GM12864 (cell line): ENCODE measurements around the gene SEPTIN12.
A peak's percentile ranks its signal among the peaks of the same experiment; 100 is the strongest.

ENCODE experiments used
- DNase-seq: peaks from one replicate; pipeline ENCODE4 v3.0.0-alpha.2; 2011; ENCODE audit warnings: low read depth
- H3K4me3 ChIP-seq: 2 replicates; pipeline ENCODE4 v1.5.1; 2011; ENCODE audit warnings: mild to moderate bottlenecking, low read depth, low read length, control low read depth
- CTCF ChIP-seq: IDR thresholded peaks from 2 replicates; pipeline ENCODE4 v1.5.1; 2011; ENCODE audit warnings: low read depth, mild to moderate bottlenecking, moderate library complexity, low read length, control low read depth, inconsistent platforms; ENCODE audit errors: missing control alignments

SEPTIN12 gene

GRCh38 chr16:4733211-4733742 lies 54.9 kb downstream of the SEPTIN12 start:
- TF ChIP-seq CTCF, result no peak
- DNase-seq, result no peak
- peak overlapping the region; percentile 88 for H3K4me3 ChIP-seq

- DNase-seq, result no peak
- TF ChIP-seq CTCF, result no peak
- H3K4me3 ChIP-seq, result no peak overlapping the region
These were observed 58.3 kb downstream of the SEPTIN12 start for GRCh38 chr16:4729876-4730275.

- TF ChIP-seq CTCF, result no peak
These were observed 59.5 kb downstream of the SEPTIN12 start for GRCh38 chr16:4728676-4729075.

More at GRCh38 chr16:4728676-4729075, 59.5 kb downstream of the SEPTIN12 start:
- no peak overlapping the region for H3K4me3 ChIP-seq
- DNase-seq, result no peak
